Common myeloid progenitor, CD34-positive (primary cell): ENCODE measurements around the gene EPS15.
"Not testable (repeated sequence)": the region's sequence is repeated elsewhere in the genome, so short reads cannot be mapped to it uniquely, and the experiment has no call there.

Source experiments
- CTCF ChIA-PET: fragments of 350-600 bp; sonication (Branson Sonifier 250); formaldehyde crosslinking; loops from one replicate; lab custom pipeline; 2021; ENCODE audit warnings: antibody characterized with exemption; lab: Charles Lee
- POLR2A ChIA-PET: fragments of 350-600 bp; sonication (Branson Sonifier 250); formaldehyde crosslinking; loops from one replicate; lab custom pipeline; 2021; ENCODE audit warnings: antibody characterized with exemption; lab: Charles Lee
- DNase-seq, 3 donors: peaks; one replicate each; pipeline versions ENCODE4 v3.0.0 to v3.0.0-alpha.2; 2013
- H3K27ac ChIP-seq, 2 experiments: 1 replicate in 1 of 2; 2 replicates in 1 of 2; pipeline ENCODE4 v1.7.0; 2013; ENCODE audit warnings: inconsistent platforms in 2 of 2, low read length in 2 of 2, mild to moderate bottlenecking in 2 of 2, low read depth in 1 of 2, moderate library complexity in 1 of 2; ENCODE audit not compliant: severe bottlenecking in 2 of 2, insufficient read depth in 1 of 2, poor library complexity in 1 of 2
- H3K27me3 ChIP-seq, 5 experiments: replicated peaks in 2 of 5; 1 replicate in 3 of 5; 2 replicates in 2 of 5; pipeline versions ENCODE4 v1.6.1 to v1.7.0; 2013; ENCODE audit warnings: low read length in 4 of 5, mild to moderate bottlenecking in 2 of 5, moderate library complexity in 2 of 5, inconsistent platforms in 1 of 5; ENCODE audit not compliant: insufficient read depth in 5 of 5, control insufficient read depth in 4 of 5
- H3K36me3 ChIP-seq, 4 experiments: 1 replicate in 2 of 4; 2 replicates in 2 of 4; pipeline versions ENCODE4 v1.6.1 to v1.7.0; 2013; ENCODE audit warnings: low read length in 3 of 4, control low read depth in 1 of 4, mild to moderate bottlenecking in 1 of 4; ENCODE audit not compliant: control insufficient read depth in 4 of 4, insufficient read depth in 4 of 4
- H3K4me1 ChIP-seq, 4 experiments: 1 replicate in 3 of 4; 2 replicates in 1 of 4; pipeline versions ENCODE4 v1.6.1 to v1.7.1; 2013; ENCODE audit warnings: low read length in 3 of 4, mild to moderate bottlenecking in 3 of 4, control low read depth in 1 of 4, inconsistent platforms in 1 of 4, moderate library complexity in 1 of 4; ENCODE audit not compliant: control insufficient read depth in 4 of 4, insufficient read depth in 4 of 4; ENCODE audit errors: control extremely low read depth in 1 of 4
- H3K4me3 ChIP-seq, 7 experiments: 1 replicate in 4 of 7; 2 replicates in 3 of 7; pipeline versions ENCODE4 v1.5.1 to v1.7.0; 2013; ENCODE audit warnings: mild to moderate bottlenecking in 7 of 7, low read length in 6 of 7, moderate library complexity in 6 of 7, inconsistent platforms in 2 of 7, low read depth in 2 of 7, control low read depth in 1 of 7; ENCODE audit not compliant: insufficient read depth in 4 of 7, control insufficient read depth in 1 of 7; ENCODE audit errors: extremely low read depth in 1 of 7
- H3K9me3 ChIP-seq, 5 experiments: 1 replicate in 4 of 5; 2 replicates in 1 of 5; pipeline versions ENCODE4 v1.6.1 to v1.7.1; 2013; ENCODE audit warnings: low read length in 4 of 5, mild to moderate bottlenecking in 2 of 5, inconsistent platforms in 1 of 5, low read depth in 1 of 5, moderate library complexity in 1 of 5; ENCODE audit not compliant: control insufficient read depth in 4 of 5, insufficient read depth in 2 of 5; ENCODE audit errors: control extremely low read depth in 1 of 5
- WGBS: methylation state at CpG from one replicate; pipeline ENCODE4 v1.1.5; 2013; ENCODE audit not compliant: insufficient coverage; 5-methylcytosine and 5-hydroxymethylcytosine counted together

EPS15 gene

GRCh38 chr1:51325878-51326755 is 192.9 kb downstream of the EPS15 start:
- ChIA-PET POLR2A (no interaction called here), CTCF (interaction anchor here (0.6 to 1.4 kb wide), 3 partner anchors 10 to 32 kb away, joined by 3 to 4 read pairs (median 4); no protein-coding TSS in a partner anchor)
- peaks cover 0 to 5% (median 2%) of the 10 kb centered on the region in 5 experiments for H3K27me3 ChIP-seq
- 96% methylated on average over 11 of the region's 16 CpGs for WGBS
- no peak for DNase-seq
- no peak overlapping the region for H3K4me3 ChIP-seq
- H3K27ac ChIP-seq = no peak overlapping the region
- no peaks in the 10 kb centered on the region for H3K36me3 ChIP-seq
- peaks cover 0 to 11% (median 9%) of the 10 kb centered on the region in 4 experiments for H3K4me1 ChIP-seq
- H3K9me3 ChIP-seq = no peaks in the 10 kb centered on the region

- Histone ChIP-seq H3K27ac (no peak overlapping the region), H3K4me1 (peaks cover 0 to 6% (median 2%) of the 10 kb centered on the region in 4 experiments), H3K27me3 (peaks cover 0 to 3% (median 0%) of the 10 kb centered on the region in 5 experiments), H3K36me3 (no peaks in the 10 kb centered on the region), H3K4me3 (no peak overlapping the region), H3K9me3 (no peaks in the 10 kb centered on the region)
- 100% methylated on average over 1 of the region's 1 CpG for WGBS
- POLR2A ChIA-PET = no interaction called here
- no peak for DNase-seq
- CTCF ChIA-PET = no interaction called here
Measured at GRCh38 chr1:51325391-51325790, 193.7 kb downstream of the EPS15 start.

- H3K36me3 ChIP-seq, H3K4me1 ChIP-seq, POLR2A ChIA-PET, H3K4me3 ChIP-seq, H3K27ac ChIP-seq, H3K9me3 ChIP-seq, CTCF ChIA-PET, DNase-seq, H3K27me3 ChIP-seq: not testable (repeated sequence)
- WGBS = 93% methylated on average over 3 of the region's 8 CpGs
Measured at GRCh38 chr1:51325011-51325385, 194.1 kb downstream of the EPS15 start.

GRCh38 chr1:51324251-51325010 is 194.6 kb downstream of the EPS15 start:
- no peaks in the 10 kb centered on the region for H3K9me3 ChIP-seq
- WGBS = 95% methylated on average over 3 of the region's 7 CpGs
- H3K36me3 ChIP-seq = no peaks in the 10 kb centered on the region
- H3K27me3 ChIP-seq = no peaks in the 10 kb centered on the region
- DNase-seq = no peak
- POLR2A ChIA-PET = no interaction called here
- H3K4me1 ChIP-seq = no peaks in the 10 kb centered on the region
- H3K27ac ChIP-seq = no peak overlapping the region
- CTCF ChIA-PET = no interaction called here
- H3K4me3 ChIP-seq = no peak overlapping the region

GRCh38 chr1:51323778-51324177 is 195.3 kb downstream of the EPS15 start:
- CTCF ChIA-PET = no interaction called here
- H3K9me3 ChIP-seq = no peaks in the 10 kb centered on the region
- POLR2A ChIA-PET = no interaction called here
- no peaks in the 10 kb centered on the region for H3K27me3 ChIP-seq
- no peaks in the 10 kb centered on the region for H3K36me3 ChIP-seq
- no peak for DNase-seq
- no peak overlapping the region for H3K27ac ChIP-seq
- no peaks in the 10 kb centered on the region for H3K4me1 ChIP-seq
- H3K4me3 ChIP-seq = no peak overlapping the region

- Histone ChIP-seq H3K4me1 (no peaks in the 10 kb centered on the region), H3K4me3 (no peak overlapping the region), H3K27ac (no peak overlapping the region), H3K9me3 (no peaks in the 10 kb centered on the region), H3K36me3 (no peaks in the 10 kb centered on the region), H3K27me3 (no peaks in the 10 kb centered on the region)
- POLR2A ChIA-PET = no interaction called here
- no peak for DNase-seq
- 100% methylated on average over 3 of the region's 4 CpGs for WGBS
- CTCF ChIA-PET = interaction anchor here (1.2 kb wide), 1 partner anchor 17 kb away, joined by 3 read pairs; no protein-coding TSS in a partner anchor
Measured at GRCh38 chr1:51322417-51323101, 196.5 kb downstream of the EPS15 start.
